C4-2B (cell line): Measurements from ENCODE around the gene EXPH5.

Source experiments
- H3K27ac ChIP-seq: fragments of 450-650 bp; 2 replicates; pipeline ENCODE4 v1.5.1; 2017
- CTCF ChIP-seq: fragments of 450-650 bp; conservative IDR thresholded peaks from 2 replicates; pipeline ENCODE4 v1.5.1; 2017; ENCODE audit warnings: mild to moderate bottlenecking
- ZFX ChIP-seq: fragments of 450-650 bp; IDR thresholded peaks from 2 replicates; pipeline ENCODE4 v1.6.1; 2017

Gene EXPH5

GRCh38 chr11:108541531-108541930 is 52.0 kb downstream of the EXPH5 start:
- no peak overlapping the region for H3K27ac ChIP-seq
- TF ChIP-seq ZFX (no peak), CTCF (no peak)

- TF ChIP-seq ZFX (no peak), CTCF (no peak)
- no peak overlapping the region; the same call in 1 of the 2 replicates for H3K27ac ChIP-seq
Observed at GRCh38 chr11:108538502-108538901, 55.1 kb downstream of the EXPH5 start.

GRCh38 chr11:108538022-108538424 is 55.5 kb downstream of the EXPH5 start:
- H3K27ac ChIP-seq, result no peak overlapping the region
- TF ChIP-seq ZFX, result no peak
- no peak for TF ChIP-seq CTCF

GRCh38 chr11:108536783-108537182 is 56.8 kb downstream of the EXPH5 start:
- TF ChIP-seq ZFX, result no peak
- TF ChIP-seq CTCF, result no peak
- no peak overlapping the region for H3K27ac ChIP-seq

GRCh38 chr11:108535384-108535955 is 58.1 kb downstream of the EXPH5 start:
- TF ChIP-seq ZFX (no peak), CTCF (no peak)
- H3K27ac ChIP-seq, result no peak overlapping the region

- TF ChIP-seq ZFX, result no peak
- TF ChIP-seq CTCF, result no peak
- H3K27ac ChIP-seq, result no peak overlapping the region
Observed at GRCh38 chr11:108534274-108534882, 59.2 kb downstream of the EXPH5 start.

- TF ChIP-seq ZFX, result no peak
- no peak for TF ChIP-seq CTCF
- no peak overlapping the region for H3K27ac ChIP-seq
Observed at GRCh38 chr11:108530426-108530825, 63.1 kb downstream of the EXPH5 start.
